Ectodermal cell (in vitro differentiated cells): ENCODE results near the gene KRT74.

ENCODE experiments used
- H3K27ac ChIP-seq: 2 replicates; pipeline ENCODE4 v1.7.0; 2013; ENCODE audit warnings: mild to moderate bottlenecking, low read depth, low read length; ENCODE audit not compliant: insufficient read depth, poor library complexity, severe bottlenecking
- H3K27me3 ChIP-seq: 2 replicates; pipeline ENCODE4 v1.7.0; 2013; ENCODE audit warnings: mild to moderate bottlenecking, low read length; ENCODE audit not compliant: insufficient read depth, control insufficient read depth, poor library complexity, severe bottlenecking
- H3K36me3 ChIP-seq: one replicate; pipeline ENCODE4 v1.7.0; 2013; ENCODE audit warnings: low read length; ENCODE audit not compliant: control insufficient read depth, insufficient read depth
- H3K4me1 ChIP-seq: one replicate; pipeline ENCODE4 v1.7.0; 2013; ENCODE audit warnings: low read length; ENCODE audit not compliant: control insufficient read depth, insufficient read depth
- H3K4me3 ChIP-seq: 2 replicates; pipeline ENCODE4 v1.7.0; 2013; ENCODE audit warnings: low read depth, low read length, control low read depth; ENCODE audit not compliant: insufficient read depth
- H3K9me3 ChIP-seq: 2 replicates; pipeline ENCODE4 v1.7.0; 2013; ENCODE audit warnings: mild to moderate bottlenecking, low read length, moderate library complexity; ENCODE audit not compliant: control insufficient read depth
- WGBS, 2 experiments: methylation state at CpG; one replicate each; pipeline ENCODE4 v1.1.7; 2013; ENCODE audit warnings: missing lambda C conversion rate in 2 of 2; 5-methylcytosine and 5-hydroxymethylcytosine counted together

KRT74 gene

GRCh38 chr12:52517005-52517835 is 56.4 kb downstream of the KRT74 start:
- H3K27me3 ChIP-seq: no peaks in the 10 kb centered on the region
- no peaks in the 10 kb centered on the region for H3K9me3 ChIP-seq
- H3K4me3 ChIP-seq: no peak overlapping the region
- H3K4me1 ChIP-seq: no peaks in the 10 kb centered on the region
- no peak overlapping the region for H3K27ac ChIP-seq
- H3K36me3 ChIP-seq: no peaks in the 10 kb centered on the region
- 94 to 96% methylated on average over 13 to 14 of the region's 14 CpGs for WGBS, 2 experiments

GRCh38 chr12:52515927-52516831 is 57.5 kb downstream of the KRT74 start:
- WGBS, 2 experiments: 93 to 94% methylated on average over 15 of the region's 15 CpGs
- no peak overlapping the region for H3K4me3 ChIP-seq
- no peaks in the 10 kb centered on the region for H3K4me1 ChIP-seq
- no peak overlapping the region for H3K27ac ChIP-seq
- H3K27me3 ChIP-seq: no peaks in the 10 kb centered on the region
- no peaks in the 10 kb centered on the region for H3K9me3 ChIP-seq
- H3K36me3 ChIP-seq: no peaks in the 10 kb centered on the region
